SU-DHL-6 (cell line): ENCODE results near the gene TBX5.

Source experiments
- H2AFZ ChIP-seq: fragments of 200-600 bp; sonication (generic); 2 replicates; pipeline ENCODE4 v1.6.1; 2014; ENCODE audit warnings: low read depth, mild to moderate bottlenecking, moderate library complexity, mixed read lengths, antibody characterized with exemption, low read length; ENCODE audit not compliant: severe bottlenecking
- H3F3A ChIP-seq: fragments of 200-600 bp; shearing (Covaris generic); 2 replicates; pipeline ENCODE4 v1.6.0; 2016; ENCODE audit warnings: antibody characterized with exemption, mild to moderate bottlenecking; ENCODE audit not compliant: insufficient read depth
- H3K27ac ChIP-seq: fragments of 200-600 bp; sonication (generic); 2 replicates; pipeline ENCODE4 v1.5.1; 2016; ENCODE audit warnings: low read depth, mild to moderate bottlenecking, low read length, moderate library complexity, mixed read lengths
- H3K27me3 ChIP-seq: fragments of 200-600 bp; sonication (generic), shearing (Covaris generic); 2 replicates; pipeline ENCODE4 v1.6.0; 2014; ENCODE audit warnings: mild to moderate bottlenecking, low read length
- H3K36me3 ChIP-seq: fragments of 200-600 bp; sonication (generic); 2 replicates; pipeline ENCODE4 v1.6.1; 2014; ENCODE audit warnings: mild to moderate bottlenecking, low read length, mixed read lengths
- H3K4me2 ChIP-seq: fragments of 300-600, 200-600 bp; shearing (Covaris generic), sonication (generic); 2 replicates; pipeline ENCODE4 v1.6.0; 2014; ENCODE audit warnings: low read length, low read depth, mild to moderate bottlenecking; ENCODE audit not compliant: poor library complexity, severe bottlenecking
- H3K4me3 ChIP-seq: fragments of 200-600 bp; sonication (generic); 2 replicates; pipeline ENCODE4 v1.5.1; 2014; ENCODE audit warnings: antibody characterized with exemption, low read length, mild to moderate bottlenecking, mixed read lengths; ENCODE audit not compliant: insufficient read depth, poor library complexity, severe bottlenecking
- H3K79me2 ChIP-seq: fragments of 200-600 bp; sonication (generic); 2 replicates; pipeline ENCODE4 v1.6.1; 2014; ENCODE audit warnings: mild to moderate bottlenecking, low read length, moderate library complexity; ENCODE audit not compliant: insufficient read depth
- H3K9ac ChIP-seq: fragments of 200-600 bp; sonication (generic); 2 replicates; pipeline ENCODE4 v1.7.0; 2014; ENCODE audit warnings: mild to moderate bottlenecking, low read length
- H3K9me2 ChIP-seq: fragments of 200-600 bp; sonication (generic); replicated peaks from 2 replicates; pipeline ENCODE4 v1.6.1; 2014; ENCODE audit warnings: low read length; ENCODE audit not compliant: insufficient read depth
- H3K9me3 ChIP-seq: fragments of 200-600 bp; sonication (generic); 2 replicates; pipeline ENCODE4 v1.6.1; 2014; ENCODE audit warnings: low read length, mixed read lengths; ENCODE audit not compliant: insufficient read depth
- H4K20me1 ChIP-seq: fragments of 200-600 bp; sonication (generic); 2 replicates; pipeline ENCODE4 v1.6.1; 2014; ENCODE audit warnings: low read depth, mild to moderate bottlenecking, antibody characterized with exemption, low read length, moderate library complexity, mixed read lengths
- EZH2phosphoT487 ChIP-seq: fragments of 200-600 bp; sonication (generic), shearing (Covaris generic); conservative IDR thresholded peaks from 2 replicates; pipeline ENCODE4 v1.6.1; 2018; ENCODE audit warnings: mild to moderate bottlenecking, antibody characterized with exemption, low read length, moderate library complexity, mixed read lengths
- TF ChIP-seq, protein P1 (sequence below): fragments of 200-600 bp; sonication (generic); IDR thresholded peaks from one replicate; pipeline ENCODE4 v1.5.1; 2017; ENCODE audit warnings: antibody characterized with exemption, mild to moderate bottlenecking, low read length, moderate library complexity; ENCODE audit not compliant: insufficient read depth, poor library complexity, severe bottlenecking

Gene TBX5

GRCh38 chr12:114404083-114404925 lies 1.6 kb downstream of the TBX5 start:
- no peak overlapping the region for H3K9ac ChIP-seq
- H3K27ac ChIP-seq = no peak overlapping the region
- no peaks in the 10 kb centered on the region for H3K9me2 ChIP-seq
- no peaks in the 10 kb centered on the region for H4K20me1 ChIP-seq
- H3K36me3 ChIP-seq = no peaks in the 10 kb centered on the region
- H3F3A ChIP-seq = no peaks in the 10 kb centered on the region
- TF ChIP-seq, protein P1, sequence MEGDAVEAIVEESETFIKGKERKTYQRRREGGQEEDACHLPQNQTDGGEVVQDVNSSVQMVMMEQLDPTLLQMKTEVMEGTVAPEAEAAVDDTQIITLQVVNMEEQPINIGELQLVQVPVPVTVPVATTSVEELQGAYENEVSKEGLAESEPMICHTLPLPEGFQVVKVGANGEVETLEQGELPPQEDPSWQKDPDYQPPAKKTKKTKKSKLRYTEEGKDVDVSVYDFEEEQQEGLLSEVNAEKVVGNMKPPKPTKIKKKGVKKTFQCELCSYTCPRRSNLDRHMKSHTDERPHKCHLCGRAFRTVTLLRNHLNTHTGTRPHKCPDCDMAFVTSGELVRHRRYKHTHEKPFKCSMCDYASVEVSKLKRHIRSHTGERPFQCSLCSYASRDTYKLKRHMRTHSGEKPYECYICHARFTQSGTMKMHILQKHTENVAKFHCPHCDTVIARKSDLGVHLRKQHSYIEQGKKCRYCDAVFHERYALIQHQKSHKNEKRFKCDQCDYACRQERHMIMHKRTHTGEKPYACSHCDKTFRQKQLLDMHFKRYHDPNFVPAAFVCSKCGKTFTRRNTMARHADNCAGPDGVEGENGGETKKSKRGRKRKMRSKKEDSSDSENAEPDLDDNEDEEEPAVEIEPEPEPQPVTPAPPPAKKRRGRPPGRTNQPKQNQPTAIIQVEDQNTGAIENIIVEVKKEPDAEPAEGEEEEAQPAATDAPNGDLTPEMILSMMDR = no peak
- no peak for TF ChIP-seq EZH2phosphoT487
- no peak overlapping the region for H3K4me2 ChIP-seq
- H3K79me2 ChIP-seq = no peaks in the 10 kb centered on the region
- H3K4me3 ChIP-seq = no peak overlapping the region
- H2AFZ ChIP-seq = no peak overlapping the region
- H3K27me3 ChIP-seq = no peaks in the 10 kb centered on the region
- H3K9me3 ChIP-seq = no peaks in the 10 kb centered on the region

DNA sequence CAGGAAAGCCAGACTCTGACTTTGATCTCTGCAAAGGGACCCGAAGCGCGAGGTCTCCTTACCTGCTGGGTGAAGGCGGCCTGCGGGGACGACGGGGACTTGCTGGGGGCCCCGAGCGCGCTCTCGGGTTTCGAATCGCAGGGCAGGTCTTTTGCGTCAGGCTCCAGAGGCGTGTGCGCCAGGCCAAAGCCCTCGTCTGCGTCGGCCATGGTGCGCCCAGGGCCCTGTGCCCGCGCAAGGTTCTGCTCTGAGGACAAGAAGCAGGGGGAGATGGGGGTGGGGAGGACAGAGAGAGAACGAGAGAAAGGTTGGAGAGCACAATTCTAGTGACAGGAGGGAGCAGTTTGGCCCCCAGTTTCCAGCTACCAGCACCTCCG lies 2.3 kb downstream of the TBX5 start:
- no peaks in the 10 kb centered on the region for H3F3A ChIP-seq
- H3K9me2 ChIP-seq = no peaks in the 10 kb centered on the region
- H2AFZ ChIP-seq = no peak overlapping the region
- no peaks in the 10 kb centered on the region for H3K79me2 ChIP-seq
- no peaks in the 10 kb centered on the region for H4K20me1 ChIP-seq
- H3K27me3 ChIP-seq = no peaks in the 10 kb centered on the region
- TF ChIP-seq, protein P1 = no peak
- TF ChIP-seq EZH2phosphoT487 = no peak
- H3K36me3 ChIP-seq = no peaks in the 10 kb centered on the region
- no peaks in the 10 kb centered on the region for H3K9me3 ChIP-seq
- no peak overlapping the region for H3K9ac ChIP-seq
- H3K4me2 ChIP-seq = no peak overlapping the region
- H3K4me3 ChIP-seq = no peak overlapping the region
- H3K27ac ChIP-seq = no peak overlapping the region

- Histone ChIP-seq H3K79me2 (no peaks in the 10 kb centered on the region), H3K27ac (no peak overlapping the region)
These were observed 2.8 kb downstream of the TBX5 start for GRCh38 chr12:114403011-114403689.

More at GRCh38 chr12:114403011-114403689, 2.8 kb downstream of the TBX5 start:
- no peak overlapping the region for H2AFZ ChIP-seq
- H3F3A ChIP-seq = no peaks in the 10 kb centered on the region
- no peaks in the 10 kb centered on the region for H3K9me2 ChIP-seq
- H3K4me3 ChIP-seq = no peak overlapping the region
- no peaks in the 10 kb centered on the region for H4K20me1 ChIP-seq
- no peak overlapping the region for H3K4me2 ChIP-seq
- H3K9ac ChIP-seq = no peak overlapping the region
- no peaks in the 10 kb centered on the region for H3K9me3 ChIP-seq
- no peak for TF ChIP-seq EZH2phosphoT487
- TF ChIP-seq, protein P1 = no peak
- no peaks in the 10 kb centered on the region for H3K36me3 ChIP-seq
- H3K27me3 ChIP-seq = no peaks in the 10 kb centered on the region
